ENCODE measurements around the gene ANAPC13.

DNA sequence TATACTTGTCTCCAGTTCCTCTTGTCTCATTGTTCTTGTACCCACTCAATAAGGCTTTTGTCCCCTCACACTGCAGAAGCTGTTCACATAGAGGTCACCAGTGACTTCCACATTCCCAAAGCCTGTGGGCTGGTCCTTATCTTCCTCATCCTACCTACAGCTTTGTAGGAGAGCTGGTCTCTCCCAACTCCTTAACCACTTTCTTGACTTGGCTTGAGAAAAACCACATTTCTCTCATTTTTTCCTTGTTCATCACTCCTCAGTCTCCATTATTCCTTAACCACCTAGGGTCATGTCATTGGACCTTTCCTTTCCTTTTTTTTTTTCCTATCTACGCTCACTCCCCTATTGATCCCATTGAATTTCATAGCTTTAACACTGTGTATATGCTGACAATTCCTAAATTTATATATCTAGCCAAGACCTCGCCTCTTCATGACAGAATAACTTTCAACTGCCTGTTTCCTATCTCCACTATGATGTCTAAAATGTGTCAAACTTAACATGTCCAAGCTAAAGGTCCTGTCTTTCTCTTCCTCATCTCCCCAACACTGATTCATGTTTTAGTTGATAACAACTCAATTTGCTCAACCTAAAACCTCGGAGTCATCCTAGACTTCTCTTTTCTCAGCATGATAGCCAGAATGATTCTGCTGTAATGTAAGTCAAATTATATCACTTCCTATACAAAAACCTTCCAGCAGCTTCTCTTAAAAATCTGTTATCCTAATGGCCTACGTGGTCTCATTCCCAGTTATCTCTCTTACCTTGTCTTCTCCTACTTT, 49.6 kb upstream of the ANAPC13 start:
- TF ChIP-seq, protein P1, sequence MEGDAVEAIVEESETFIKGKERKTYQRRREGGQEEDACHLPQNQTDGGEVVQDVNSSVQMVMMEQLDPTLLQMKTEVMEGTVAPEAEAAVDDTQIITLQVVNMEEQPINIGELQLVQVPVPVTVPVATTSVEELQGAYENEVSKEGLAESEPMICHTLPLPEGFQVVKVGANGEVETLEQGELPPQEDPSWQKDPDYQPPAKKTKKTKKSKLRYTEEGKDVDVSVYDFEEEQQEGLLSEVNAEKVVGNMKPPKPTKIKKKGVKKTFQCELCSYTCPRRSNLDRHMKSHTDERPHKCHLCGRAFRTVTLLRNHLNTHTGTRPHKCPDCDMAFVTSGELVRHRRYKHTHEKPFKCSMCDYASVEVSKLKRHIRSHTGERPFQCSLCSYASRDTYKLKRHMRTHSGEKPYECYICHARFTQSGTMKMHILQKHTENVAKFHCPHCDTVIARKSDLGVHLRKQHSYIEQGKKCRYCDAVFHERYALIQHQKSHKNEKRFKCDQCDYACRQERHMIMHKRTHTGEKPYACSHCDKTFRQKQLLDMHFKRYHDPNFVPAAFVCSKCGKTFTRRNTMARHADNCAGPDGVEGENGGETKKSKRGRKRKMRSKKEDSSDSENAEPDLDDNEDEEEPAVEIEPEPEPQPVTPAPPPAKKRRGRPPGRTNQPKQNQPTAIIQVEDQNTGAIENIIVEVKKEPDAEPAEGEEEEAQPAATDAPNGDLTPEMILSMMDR (IDR thresholded peaks at IDR 0.05; ENCODE audit: insufficient read depth, low read length, poor library complexity, severe bottlenecking), result no peak
- TF ChIP-seq EZH2phosphoT487 (conservative IDR thresholded peaks at IDR 0.05; ENCODE audit: low read length), result no peak
